GM19372 (cell line): ENCODE results near the gene CRTC3.

ENCODE experiments used
- ATAC-seq: cut with Tn5 transposase; IDR thresholded peaks from one replicate; pipeline ENCODE4 v1.9.1; 2021; ENCODE audit warnings: mild to moderate bottlenecking, low read depth, moderate library complexity; ENCODE audit not compliant: unreplicated experiment

Gene CRTC3

GRCh38 chr15:90560229-90560776 is 30.6 kb downstream of the CRTC3 start:
- ATAC-seq: no peak

GRCh38 chr15:90561344-90562244 is 31.9 kb downstream of the CRTC3 start:
- no peak for ATAC-seq

- no peak for ATAC-seq
Measured at GRCh38 chr15:90562669-90563068, 32.9 kb downstream of the CRTC3 start.

- no peak for ATAC-seq
Measured at GRCh38 chr15:90563463-90563862, 33.7 kb downstream of the CRTC3 start.

GRCh38 chr15:90564051-90564450 is 34.3 kb downstream of the CRTC3 start:
- no peak for ATAC-seq

GRCh38 chr15:90564590-90564989 is 34.9 kb downstream of the CRTC3 start:
- no peak for ATAC-seq

- ATAC-seq: no peak
Measured at GRCh38 chr15:90565866-90566265, 36.1 kb downstream of the CRTC3 start.

- no peak for ATAC-seq
Measured at GRCh38 chr15:90570643-90571042, 40.9 kb downstream of the CRTC3 start.

- ATAC-seq: no peak
Measured at GRCh38 chr15:90571063-90571541, 41.4 kb downstream of the CRTC3 start.

GRCh38 chr15:90572893-90573292 is 43.2 kb downstream of the CRTC3 start:
- ATAC-seq: no peak

- no peak for ATAC-seq
Measured at GRCh38 chr15:90576711-90577389, 47.1 kb downstream of the CRTC3 start.

GRCh38 chr15:90579213-90579612 is 49.5 kb downstream of the CRTC3 start:
- ATAC-seq: no peak

- ATAC-seq: no peak
Measured at GRCh38 chr15:90580099-90580498, 50.4 kb downstream of the CRTC3 start.

GRCh38 chr15:90580541-90580940 is 50.8 kb downstream of the CRTC3 start:
- ATAC-seq: no peak

GRCh38 chr15:90580946-90581345 is 51.2 kb downstream of the CRTC3 start:
- no peak for ATAC-seq

- ATAC-seq: no peak
Measured at GRCh38 chr15:90581771-90582352, 52.1 kb downstream of the CRTC3 start.

GRCh38 chr15:90582553-90582952 is 52.8 kb downstream of the CRTC3 start:
- no peak for ATAC-seq

GRCh38 chr15:90583471-90584252 is 53.9 kb downstream of the CRTC3 start:
- no peak for ATAC-seq

GRCh38 chr15:90584841-90585240 is 55.1 kb downstream of the CRTC3 start:
- no peak for ATAC-seq

GRCh38 chr15:90585863-90586262 is 56.1 kb downstream of the CRTC3 start:
- no peak for ATAC-seq
